ENCODE data around the gene MZB1.

MZB1 gene

GRCh38 chr5:139419226-139420192, 29.8 kb upstream of the MZB1 start:
- Histone ChIP-seq H3K4me1 (ENCODE audit: control insufficient read depth, insufficient read depth, low read length, poor library complexity, severe bottlenecking) (no peaks in the 10 kb centered on the region), H3K9me3 (ENCODE audit: control insufficient read depth, low read length) (no peaks in the 10 kb centered on the region), H3K27ac (ENCODE audit: low read depth, low read length, severe bottlenecking) (no peak overlapping the region), H3K36me3 (ENCODE audit: control insufficient read depth, insufficient read depth, low read length) (peaks cover 62% of the 10 kb centered on the region), H3K4me3 (ENCODE audit: extremely low read depth, insufficient read depth, low read length, poor library complexity, severe bottlenecking) (no peak overlapping the region)
- 78 to 88% methylated on average over 4 to 8 of the region's 9 CpGs for WGBS, 2 experiments (ENCODE audit: insufficient coverage in 2 of 2)

- no CpG with 5 or more reads among the region's 1 CpG for WGBS, 2 experiments (ENCODE audit: insufficient coverage in 2 of 2)
These were observed 29.1 kb upstream of the MZB1 start for GRCh38 chr5:139418793-139419192.

DNA sequence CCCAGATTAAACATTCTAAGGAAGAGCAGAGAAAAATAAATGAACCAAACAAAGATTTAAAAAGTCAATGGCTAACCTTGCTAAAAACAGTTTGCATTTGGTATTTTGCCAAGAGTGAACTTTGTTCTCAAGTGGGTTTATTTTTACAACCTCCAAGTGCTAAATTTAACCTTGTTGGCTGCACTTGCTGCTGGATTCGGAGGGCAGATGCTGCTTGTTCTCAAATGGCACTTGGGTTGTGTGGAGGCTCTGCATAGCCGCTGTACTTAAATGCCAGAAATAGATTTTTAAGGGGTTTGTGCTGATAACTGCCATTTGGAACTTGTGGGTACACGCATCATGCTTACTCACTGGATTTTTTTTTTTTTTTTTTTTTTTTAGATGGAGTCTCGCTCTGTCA, 27.5 kb upstream of the MZB1 start:
- 90% methylated on average over 2 of the region's 4 CpGs; no CpG with 5 or more reads in 1 of the 2 experiments for WGBS, 2 experiments (ENCODE audit: insufficient coverage in 2 of 2)
- Histone ChIP-seq H3K4me3 (ENCODE audit: extremely low read depth, insufficient read depth, low read length, poor library complexity, severe bottlenecking) (no peak overlapping the region), H3K36me3 (ENCODE audit: control insufficient read depth, insufficient read depth, low read length) (peaks cover 50% of the 10 kb centered on the region), H3K4me1 (ENCODE audit: control insufficient read depth, insufficient read depth, low read length, poor library complexity, severe bottlenecking) (no peaks in the 10 kb centered on the region), H3K27ac (ENCODE audit: low read depth, low read length, severe bottlenecking) (no peak overlapping the region), H3K9me3 (ENCODE audit: control insufficient read depth, low read length) (no peaks in the 10 kb centered on the region)

More at GRCh38 chr5:139418793-139419192, 29.1 kb upstream of the MZB1 start:
- peaks cover 57% of the 10 kb centered on the region for H3K36me3 ChIP-seq (ENCODE audit: control insufficient read depth, insufficient read depth, low read length)
- no peak overlapping the region for H3K4me3 ChIP-seq (ENCODE audit: extremely low read depth, insufficient read depth, low read length, poor library complexity, severe bottlenecking)
- no peaks in the 10 kb centered on the region for H3K4me1 ChIP-seq (ENCODE audit: control insufficient read depth, insufficient read depth, low read length, poor library complexity, severe bottlenecking)
- no peaks in the 10 kb centered on the region for H3K9me3 ChIP-seq (ENCODE audit: control insufficient read depth, low read length)
- no peak overlapping the region for H3K27ac ChIP-seq (ENCODE audit: low read depth, low read length, severe bottlenecking)

- H3K36me3 ChIP-seq (ENCODE audit: control insufficient read depth, insufficient read depth, low read length), result peaks cover 46% of the 10 kb centered on the region
- no peak overlapping the region for H3K27ac ChIP-seq (ENCODE audit: low read depth, low read length, severe bottlenecking)
- WGBS, 2 experiments (ENCODE audit: insufficient coverage in 2 of 2), result 92% methylated on average over 5 to 7 of the region's 9 CpGs
- H3K4me3 ChIP-seq (ENCODE audit: extremely low read depth, insufficient read depth, low read length, poor library complexity, severe bottlenecking), result no peak overlapping the region
- no peaks in the 10 kb centered on the region for H3K9me3 ChIP-seq (ENCODE audit: control insufficient read depth, low read length)
- H3K4me1 ChIP-seq (ENCODE audit: control insufficient read depth, insufficient read depth, low read length, poor library complexity, severe bottlenecking), result no peaks in the 10 kb centered on the region
These were observed 26.9 kb upstream of the MZB1 start for GRCh38 chr5:139416651-139417050.

DNA sequence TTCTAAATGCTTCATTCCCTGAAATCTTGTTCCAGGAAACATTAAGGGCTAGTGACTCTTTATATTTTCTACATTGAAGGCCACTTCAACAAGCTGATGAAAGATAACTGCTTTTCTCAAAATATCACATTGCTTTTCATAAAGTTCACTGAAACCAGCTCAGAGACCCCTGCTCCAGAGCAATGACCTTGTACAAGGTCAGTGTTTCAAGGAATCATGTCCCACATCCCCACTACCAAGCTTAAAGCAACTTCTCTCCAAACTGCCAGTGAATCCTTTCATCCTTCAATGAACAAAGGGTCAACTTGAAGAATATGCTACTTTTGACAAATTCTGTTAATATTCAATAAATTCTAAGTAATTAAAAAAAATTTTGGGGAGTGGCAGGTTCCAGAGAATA, 26.2 kb upstream of the MZB1 start:
- Histone ChIP-seq H3K4me3 (ENCODE audit: extremely low read depth, insufficient read depth, low read length, poor library complexity, severe bottlenecking) (no peak overlapping the region), H3K27ac (ENCODE audit: low read depth, low read length, severe bottlenecking) (no peak overlapping the region), H3K9me3 (ENCODE audit: control insufficient read depth, low read length) (no peaks in the 10 kb centered on the region), H3K36me3 (ENCODE audit: control insufficient read depth, insufficient read depth, low read length) (peaks cover 44% of the 10 kb centered on the region), H3K4me1 (ENCODE audit: control insufficient read depth, insufficient read depth, low read length, poor library complexity, severe bottlenecking) (no peaks in the 10 kb centered on the region)

- H3K27ac ChIP-seq (ENCODE audit: low read depth, low read length, severe bottlenecking), result no peak overlapping the region
- H3K4me3 ChIP-seq (ENCODE audit: extremely low read depth, insufficient read depth, low read length, poor library complexity, severe bottlenecking), result no peak overlapping the region
- H3K36me3 ChIP-seq (ENCODE audit: control insufficient read depth, insufficient read depth, low read length), result peaks cover 44% of the 10 kb centered on the region
- no peaks in the 10 kb centered on the region for H3K4me1 ChIP-seq (ENCODE audit: control insufficient read depth, insufficient read depth, low read length, poor library complexity, severe bottlenecking)
- 94 to 100% methylated on average over 4 of the region's 8 CpGs for WGBS, 2 experiments (ENCODE audit: insufficient coverage in 2 of 2)
- no peaks in the 10 kb centered on the region for H3K9me3 ChIP-seq (ENCODE audit: control insufficient read depth, low read length)
These were observed 25.6 kb upstream of the MZB1 start for GRCh38 chr5:139415221-139415861.

DNA sequence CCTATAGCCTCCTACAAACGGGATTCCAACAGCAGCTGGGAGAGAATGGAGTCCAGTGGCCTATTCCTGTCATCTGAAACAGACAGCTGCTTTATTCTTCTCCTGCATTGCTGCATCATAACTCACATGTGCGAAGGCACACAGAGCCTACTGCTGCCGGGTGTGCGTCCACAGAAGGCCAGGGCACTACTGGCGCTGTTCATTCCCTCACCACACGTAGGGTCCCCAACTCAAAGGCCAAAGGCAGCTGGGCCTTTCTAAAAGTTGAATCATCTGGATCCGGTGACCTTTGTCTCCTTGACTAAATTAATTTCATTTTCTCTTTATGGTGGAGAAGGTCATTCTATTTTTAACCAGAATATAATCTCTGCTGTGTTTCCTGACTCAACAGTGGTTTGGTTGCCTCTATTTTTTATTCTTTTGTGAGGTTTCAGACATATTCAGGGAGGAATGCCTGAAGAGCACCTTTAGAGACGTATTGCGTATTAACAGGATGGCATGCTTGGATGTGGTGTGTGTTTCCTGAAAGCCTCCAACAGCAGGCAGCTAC, 24.9 kb upstream of the MZB1 start:
- Histone ChIP-seq H3K36me3 (ENCODE audit: control insufficient read depth, insufficient read depth, low read length) (peaks cover 40% of the 10 kb centered on the region), H3K4me1 (ENCODE audit: control insufficient read depth, insufficient read depth, low read length, poor library complexity, severe bottlenecking) (no peaks in the 10 kb centered on the region), H3K27ac (ENCODE audit: low read depth, low read length, severe bottlenecking) (no peak overlapping the region), H3K9me3 (ENCODE audit: control insufficient read depth, low read length) (no peaks in the 10 kb centered on the region), H3K4me3 (ENCODE audit: extremely low read depth, insufficient read depth, low read length, poor library complexity, severe bottlenecking) (no peak overlapping the region)
- 96 to 100% methylated on average over 6 to 8 of the region's 9 CpGs for WGBS, 2 experiments (ENCODE audit: insufficient coverage in 2 of 2)

- 95 to 100% methylated on average over 4 of the region's 6 CpGs for WGBS, 2 experiments (ENCODE audit: insufficient coverage in 2 of 2)
- no peak overlapping the region for H3K27ac ChIP-seq (ENCODE audit: low read depth, low read length, severe bottlenecking)
- no peaks in the 10 kb centered on the region for H3K9me3 ChIP-seq (ENCODE audit: control insufficient read depth, low read length)
- H3K4me1 ChIP-seq (ENCODE audit: control insufficient read depth, insufficient read depth, low read length, poor library complexity, severe bottlenecking), result no peaks in the 10 kb centered on the region
- no peak overlapping the region for H3K4me3 ChIP-seq (ENCODE audit: extremely low read depth, insufficient read depth, low read length, poor library complexity, severe bottlenecking)
- H3K36me3 ChIP-seq (ENCODE audit: control insufficient read depth, insufficient read depth, low read length), result peaks cover 34% of the 10 kb centered on the region
These were observed 24.2 kb upstream of the MZB1 start for GRCh38 chr5:139413963-139414362.

GRCh38 chr5:139413153-139413552, 23.4 kb upstream of the MZB1 start:
- H3K36me3 ChIP-seq (ENCODE audit: control insufficient read depth, insufficient read depth, low read length), result peaks cover 26% of the 10 kb centered on the region
- no peak overlapping the region for H3K27ac ChIP-seq (ENCODE audit: low read depth, low read length, severe bottlenecking)
- H3K9me3 ChIP-seq (ENCODE audit: control insufficient read depth, low read length), result no peaks in the 10 kb centered on the region
- H3K4me3 ChIP-seq (ENCODE audit: extremely low read depth, insufficient read depth, low read length, poor library complexity, severe bottlenecking), result no peak overlapping the region
- H3K4me1 ChIP-seq (ENCODE audit: control insufficient read depth, insufficient read depth, low read length, poor library complexity, severe bottlenecking), result no peaks in the 10 kb centered on the region
- 98 to 100% methylated on average over 3 to 6 of the region's 6 CpGs for WGBS, 2 experiments (ENCODE audit: insufficient coverage in 2 of 2)

GRCh38 chr5:139410993-139411828, 21.5 kb upstream of the MZB1 start:
- H3K4me3 ChIP-seq (ENCODE audit: extremely low read depth, insufficient read depth, low read length, poor library complexity, severe bottlenecking), result no peak overlapping the region
- no peak overlapping the region for H3K27ac ChIP-seq (ENCODE audit: low read depth, low read length, severe bottlenecking)
- H3K36me3 ChIP-seq (ENCODE audit: control insufficient read depth, insufficient read depth, low read length), result peaks cover 12% of the 10 kb centered on the region
- no peaks in the 10 kb centered on the region for H3K9me3 ChIP-seq (ENCODE audit: control insufficient read depth, low read length)
- 91 to 98% methylated on average over 9 to 11 of the region's 17 CpGs for WGBS, 2 experiments (ENCODE audit: insufficient coverage in 2 of 2)
- H3K4me1 ChIP-seq (ENCODE audit: control insufficient read depth, insufficient read depth, low read length, poor library complexity, severe bottlenecking), result no peaks in the 10 kb centered on the region

Measured in mesodermal cell (in vitro differentiated cells).